Measurements from ENCODE around the gene IGF2BP3. TPM values are rescaled to one million over a fixed set of nuclear protein-coding genes. Genes with fewer than 3 reads are reported as not detected.

IGF2BP3 gene
- total RNA-seq, 2 experiments from 2014 or later = 41.1 to 94.3 TPM

- H3K9me2 ChIP-seq (ENCODE audit: insufficient read depth, low read length) = no peaks in the 10 kb centered on the region
- ChIA-PET POLR2A (interaction anchor here (1.0 to 1.1 kb wide), 2 partner anchors 12 to 57 kb away, joined by 3 read pairs; no protein-coding TSS in a partner anchor), CTCF (ENCODE audit: unreplicated experiment) (no interaction called here)
- TF ChIP-seq EZH2phosphoT487 (IDR thresholded peaks at IDR 0.05; ENCODE audit: borderline replicate concordance, low read depth, low read length) = no peak
- no peak for TF ChIP-seq CTCF (conservative IDR thresholded peaks at IDR 0.05; ENCODE audit: low read length)
- no peak overlapping the region for H3K4me3 ChIP-seq (ENCODE audit: low read depth, low read length, poor library complexity, severe bottlenecking)
- no peak overlapping the region for H3K27ac ChIP-seq (ENCODE audit: low read depth, low read length, poor library complexity, severe bottlenecking)
- H3K36me3 ChIP-seq (ENCODE audit: insufficient read depth, low read length) = peaks cover 29% of the 10 kb centered on the region; the same call in 1 of the 2 replicates
- no peak for DNase-seq (ENCODE audit: low spot score)
- peaks cover 25% of the 10 kb centered on the region for H3K4me1 ChIP-seq (ENCODE audit: insufficient read depth, low read length, poor library complexity, severe bottlenecking)
- H3K4me2 ChIP-seq (ENCODE audit: low read length) = no peak overlapping the region
- BruUV-seq (replicated peaks) = no TSS peak
- H3K79me2 ChIP-seq (ENCODE audit: insufficient read depth, low read depth, low read length) = peaks cover 8% of the 10 kb centered on the region; the same call in 1 of the 2 replicates
- intact Hi-C loops (cut with micrococcal nuclease; ENCODE audit: unreplicated experiment) = no loop called here
- no peaks in the 10 kb centered on the region for H3K9me3 ChIP-seq (ENCODE audit: low read length)
- H4K20me1 ChIP-seq (ENCODE audit: insufficient read depth, low read length) = no peaks in the 10 kb centered on the region
- no peak overlapping the region for H2AFZ ChIP-seq (ENCODE audit: low read length)
These were observed 119.8 kb downstream of the IGF2BP3 start for GRCh38 chr7:23350466-23350865.

GRCh38 chr7:23349484-23350157 is 120.7 kb downstream of the IGF2BP3 start:
- no TSS peak for BruUV-seq (replicated peaks)
- no peak overlapping the region for H3K4me2 ChIP-seq (ENCODE audit: low read length)
- no peaks in the 10 kb centered on the region for H3K9me3 ChIP-seq (ENCODE audit: low read length)
- peaks cover 8% of the 10 kb centered on the region; the same call in 1 of the 2 replicates for H3K79me2 ChIP-seq (ENCODE audit: insufficient read depth, low read depth, low read length)
- H3K27ac ChIP-seq (ENCODE audit: low read depth, low read length, poor library complexity, severe bottlenecking) = no peak overlapping the region
- POLR2A ChIA-PET = interaction anchor here (0.6 to 1.2 kb wide), 6 partner anchors 13 to 123 kb away, joined by 3 to 6 read pairs (median 4); partner anchors contain the start of gene MALSU1
- H3K36me3 ChIP-seq (ENCODE audit: insufficient read depth, low read length) = peaks cover 38% of the 10 kb centered on the region; the same call in 1 of the 2 replicates
- TF ChIP-seq EZH2phosphoT487 (IDR thresholded peaks at IDR 0.05; ENCODE audit: borderline replicate concordance, low read depth, low read length) (no peak), CTCF (conservative IDR thresholded peaks at IDR 0.05; ENCODE audit: low read length) (no peak)
- no peak overlapping the region for H2AFZ ChIP-seq (ENCODE audit: low read length)
- H4K20me1 ChIP-seq (ENCODE audit: insufficient read depth, low read length) = no peaks in the 10 kb centered on the region
- no peak for DNase-seq (ENCODE audit: low spot score)
- peaks cover 25% of the 10 kb centered on the region for H3K4me1 ChIP-seq (ENCODE audit: insufficient read depth, low read length, poor library complexity, severe bottlenecking)
- H3K4me3 ChIP-seq (ENCODE audit: low read depth, low read length, poor library complexity, severe bottlenecking) = no peak overlapping the region
- intact Hi-C loops (cut with micrococcal nuclease; ENCODE audit: unreplicated experiment) = no loop called here
- no peaks in the 10 kb centered on the region for H3K9me2 ChIP-seq (ENCODE audit: insufficient read depth, low read length)
- CTCF ChIA-PET (ENCODE audit: unreplicated experiment) = no interaction called here

- no peak for DNase-seq (ENCODE audit: low spot score)
- Histone ChIP-seq H3K79me2 (ENCODE audit: insufficient read depth, low read depth, low read length) (peaks cover 7% of the 10 kb centered on the region; the same call in 1 of the 2 replicates), H3K9me2 (ENCODE audit: insufficient read depth, low read length) (no peaks in the 10 kb centered on the region), H4K20me1 (ENCODE audit: insufficient read depth, low read length) (no peaks in the 10 kb centered on the region), H2AFZ (ENCODE audit: low read length) (no peak overlapping the region), H3K36me3 (ENCODE audit: insufficient read depth, low read length) (peaks cover 55% of the 10 kb centered on the region), H3K4me1 (ENCODE audit: insufficient read depth, low read length, poor library complexity, severe bottlenecking) (peaks cover 15% of the 10 kb centered on the region), H3K9me3 (ENCODE audit: low read length) (no peaks in the 10 kb centered on the region), H3K4me3 (ENCODE audit: low read depth, low read length, poor library complexity, severe bottlenecking) (no peak overlapping the region), H3K4me2 (ENCODE audit: low read length) (no peak overlapping the region), H3K27ac (ENCODE audit: low read depth, low read length, poor library complexity, severe bottlenecking) (no peak overlapping the region)
- ChIA-PET POLR2A (interaction anchor here (0.6 to 2.2 kb wide), 5 partner anchors 11 to 59 kb away, joined by 3 to 11 read pairs (median 3); no protein-coding TSS in a partner anchor), CTCF (ENCODE audit: unreplicated experiment) (no interaction called here)
- no TSS peak for BruUV-seq (replicated peaks)
- intact Hi-C loops (cut with micrococcal nuclease; ENCODE audit: unreplicated experiment) = no loop called here
- TF ChIP-seq CTCF (conservative IDR thresholded peaks at IDR 0.05; ENCODE audit: low read length) (no peak), EZH2phosphoT487 (IDR thresholded peaks at IDR 0.05; ENCODE audit: borderline replicate concordance, low read depth, low read length) (no peak)
These were observed 122.6 kb downstream of the IGF2BP3 start for GRCh38 chr7:23347682-23348180.
